ENCODE results near the gene GORASP2.

The GORASP2 gene

DNA sequence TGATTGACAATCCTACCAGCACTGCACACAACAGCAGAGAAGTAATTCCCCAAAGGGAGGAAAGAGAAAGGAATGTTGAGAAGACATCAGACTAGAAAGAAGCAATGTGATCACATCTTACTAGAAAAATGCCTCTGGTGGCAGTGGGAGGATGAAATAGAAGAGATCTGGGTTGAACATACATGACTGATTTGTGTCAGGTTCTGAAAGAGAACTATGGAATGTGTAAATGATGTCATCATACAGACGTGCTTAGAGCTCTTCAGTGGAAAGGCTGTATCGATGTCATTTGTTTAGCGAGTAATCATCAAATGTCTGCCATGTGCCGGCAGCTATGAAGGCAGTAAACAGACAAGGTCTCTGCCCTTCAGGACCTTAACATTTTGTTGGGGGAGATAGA is 24.9 kb downstream of the GORASP2 start:
- TF ChIP-seq, protein P1, sequence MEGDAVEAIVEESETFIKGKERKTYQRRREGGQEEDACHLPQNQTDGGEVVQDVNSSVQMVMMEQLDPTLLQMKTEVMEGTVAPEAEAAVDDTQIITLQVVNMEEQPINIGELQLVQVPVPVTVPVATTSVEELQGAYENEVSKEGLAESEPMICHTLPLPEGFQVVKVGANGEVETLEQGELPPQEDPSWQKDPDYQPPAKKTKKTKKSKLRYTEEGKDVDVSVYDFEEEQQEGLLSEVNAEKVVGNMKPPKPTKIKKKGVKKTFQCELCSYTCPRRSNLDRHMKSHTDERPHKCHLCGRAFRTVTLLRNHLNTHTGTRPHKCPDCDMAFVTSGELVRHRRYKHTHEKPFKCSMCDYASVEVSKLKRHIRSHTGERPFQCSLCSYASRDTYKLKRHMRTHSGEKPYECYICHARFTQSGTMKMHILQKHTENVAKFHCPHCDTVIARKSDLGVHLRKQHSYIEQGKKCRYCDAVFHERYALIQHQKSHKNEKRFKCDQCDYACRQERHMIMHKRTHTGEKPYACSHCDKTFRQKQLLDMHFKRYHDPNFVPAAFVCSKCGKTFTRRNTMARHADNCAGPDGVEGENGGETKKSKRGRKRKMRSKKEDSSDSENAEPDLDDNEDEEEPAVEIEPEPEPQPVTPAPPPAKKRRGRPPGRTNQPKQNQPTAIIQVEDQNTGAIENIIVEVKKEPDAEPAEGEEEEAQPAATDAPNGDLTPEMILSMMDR (IDR thresholded peaks at IDR 0.05; ENCODE audit: low read depth, low read length) = no peak
- DNase-seq = no peak
- H3K9me3 ChIP-seq (ENCODE audit: severe bottlenecking) = no peaks in the 10 kb centered on the region
- no peak overlapping the region for H3K4me3 ChIP-seq (ENCODE audit: low read depth, low read length)
- H3K36me3 ChIP-seq = peaks cover 98% of the 10 kb centered on the region
- H3K27me3 ChIP-seq (ENCODE audit: insufficient read depth, low read depth, severe bottlenecking) = no peaks in the 10 kb centered on the region
- no peak overlapping the region for H3K27ac ChIP-seq

GRCh38 chr2:170963386-170963785 is 34.3 kb downstream of the GORASP2 start:
- H3K9me3 ChIP-seq (ENCODE audit: severe bottlenecking) = no peaks in the 10 kb centered on the region
- no peak overlapping the region for H3K4me3 ChIP-seq (ENCODE audit: low read depth, low read length)
- H3K36me3 ChIP-seq = peaks cover 80% of the 10 kb centered on the region
- no peak overlapping the region for H3K27ac ChIP-seq
- DNase-seq = no peak
- TF ChIP-seq, protein P1 (IDR thresholded peaks at IDR 0.05; ENCODE audit: low read depth, low read length) = no peak
- no peaks in the 10 kb centered on the region for H3K27me3 ChIP-seq (ENCODE audit: insufficient read depth, low read depth, severe bottlenecking)

- no peak overlapping the region for H3K27ac ChIP-seq
- H3K36me3 ChIP-seq = peaks cover 64% of the 10 kb centered on the region
- DNase-seq = no peak
- no peaks in the 10 kb centered on the region for H3K27me3 ChIP-seq (ENCODE audit: insufficient read depth, low read depth, severe bottlenecking)
- TF ChIP-seq, protein P1 (IDR thresholded peaks at IDR 0.05; ENCODE audit: low read depth, low read length) = no peak
- no peaks in the 10 kb centered on the region for H3K9me3 ChIP-seq (ENCODE audit: severe bottlenecking)
- no peak overlapping the region for H3K4me3 ChIP-seq (ENCODE audit: low read depth, low read length)
Measured at GRCh38 chr2:170965446-170966225, 36.6 kb downstream of the GORASP2 start.

DNA sequence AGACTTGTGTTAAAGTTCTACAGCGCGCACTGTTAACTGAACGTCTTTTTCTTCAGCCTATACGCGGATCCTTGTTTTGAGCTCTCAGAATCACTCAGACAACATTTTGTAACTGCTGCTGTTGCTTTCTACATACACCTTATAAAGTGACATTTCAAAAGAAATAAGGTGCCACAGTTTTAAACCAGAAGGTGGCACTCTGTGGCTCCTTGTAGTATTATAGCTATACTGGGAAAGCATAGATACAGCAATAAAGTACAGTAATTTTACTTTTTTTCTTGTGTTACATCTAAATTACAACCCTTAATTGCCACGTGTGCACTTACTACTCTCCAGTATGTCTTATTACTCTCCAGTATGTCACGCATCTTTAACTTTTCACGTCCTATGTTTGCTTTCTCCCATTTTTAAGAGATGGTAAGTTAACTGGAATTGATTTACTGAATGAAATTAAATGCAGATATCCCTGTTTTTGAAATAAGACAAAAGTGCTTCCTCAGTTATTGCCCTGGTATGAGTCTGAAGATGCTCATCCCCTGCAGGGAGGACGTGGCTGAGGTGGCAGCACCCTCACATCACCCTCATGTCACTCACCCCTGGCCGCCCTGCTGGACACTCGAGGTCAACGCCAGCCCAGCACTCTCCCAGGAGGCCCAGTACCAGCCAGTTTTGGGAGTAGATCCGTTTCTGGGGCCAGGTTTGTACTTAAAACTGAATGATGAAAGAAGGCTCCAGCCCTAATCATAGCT is 37.8 kb downstream of the GORASP2 start:
- TF ChIP-seq, protein P1 (IDR thresholded peaks at IDR 0.05; ENCODE audit: low read depth, low read length) = peak; percentile 66
- Histone ChIP-seq H3K36me3 (peaks cover 52% of the 10 kb centered on the region), H3K9me3 (ENCODE audit: severe bottlenecking) (no peaks in the 10 kb centered on the region), H3K27me3 (ENCODE audit: insufficient read depth, low read depth, severe bottlenecking) (no peaks in the 10 kb centered on the region), H3K27ac (no peak overlapping the region), H3K4me3 (ENCODE audit: low read depth, low read length) (no peak overlapping the region)
- DNase-seq = peak; percentile 57

DNA sequence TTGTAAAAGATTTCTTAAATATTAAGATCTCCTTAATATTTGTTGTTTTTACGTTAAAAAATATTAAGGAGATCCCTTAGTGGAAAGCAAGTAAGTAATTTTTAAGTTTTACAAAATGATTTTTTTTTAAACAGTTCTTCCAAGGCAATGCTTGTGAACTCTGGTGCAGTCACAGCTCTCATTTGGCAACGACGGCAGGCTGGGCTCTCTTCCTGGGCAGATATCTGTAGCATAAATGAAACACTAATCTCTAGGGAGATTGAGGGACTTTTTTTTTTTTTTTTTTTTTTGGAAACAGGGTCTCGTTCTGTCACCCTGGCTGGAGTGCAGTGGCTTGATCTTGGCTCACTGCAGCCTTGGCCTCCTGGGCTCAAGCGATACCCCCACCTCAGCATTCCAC is 38.5 kb downstream of the GORASP2 start:
- Histone ChIP-seq H3K27me3 (ENCODE audit: insufficient read depth, low read depth, severe bottlenecking) (no peaks in the 10 kb centered on the region), H3K36me3 (peaks cover 45% of the 10 kb centered on the region), H3K9me3 (ENCODE audit: severe bottlenecking) (no peaks in the 10 kb centered on the region), H3K27ac (no peak overlapping the region), H3K4me3 (ENCODE audit: low read depth, low read length) (no peak overlapping the region)
- TF ChIP-seq, protein P1 (IDR thresholded peaks at IDR 0.05; ENCODE audit: low read depth, low read length) = no peak
- no peak for DNase-seq
